Liver (tissue), 9 donors: ENCODE results near the gene PMP22. TPM values are rescaled to one million over a fixed set of nuclear protein-coding genes. Genes with fewer than 3 reads are reported as not detected.

Source experiments
- DNase-seq: peaks from one replicate; pipeline ENCODE4 v3.0.0-alpha.2; 2017; ENCODE audit warnings: low spot score
- H3K27ac ChIP-seq, 2 donors: one replicate each; pipeline ENCODE4 v1.7.0; 2013; ENCODE audit warnings: inconsistent platforms in 2 of 2, low read length in 2 of 2, control low read depth in 1 of 2, low read depth in 1 of 2, mild to moderate bottlenecking in 1 of 2
- H3K27me3 ChIP-seq, 4 donors: one replicate each; pipeline versions ENCODE4 v1.6.1 to v1.7.0; 2013; ENCODE audit warnings: low read length in 3 of 4, inconsistent platforms in 1 of 4, mild to moderate bottlenecking in 1 of 4, moderate library complexity in 1 of 4; ENCODE audit not compliant: control insufficient read depth in 4 of 4, insufficient read depth in 4 of 4
- H3K36me3 ChIP-seq, 4 donors: one replicate each; pipeline versions ENCODE4 v1.6.1 to v1.7.0; 2013; ENCODE audit warnings: low read length in 3 of 4, mild to moderate bottlenecking in 3 of 4, low read depth in 1 of 4, moderate library complexity in 1 of 4; ENCODE audit not compliant: control insufficient read depth in 4 of 4, insufficient read depth in 3 of 4
- H3K4me1 ChIP-seq, 4 donors: one replicate each; pipeline versions ENCODE4 v1.6.1 to v1.7.0; 2013; ENCODE audit warnings: low read length in 3 of 4, mild to moderate bottlenecking in 3 of 4, moderate library complexity in 1 of 4; ENCODE audit not compliant: control insufficient read depth in 4 of 4, insufficient read depth in 4 of 4
- H3K4me3 ChIP-seq, 3 donors: one replicate each; pipeline versions ENCODE4 v1.6.1 to v1.7.0; 2013; ENCODE audit warnings: low read length in 3 of 3, control low read depth in 1 of 3, low read depth in 1 of 3, mild to moderate bottlenecking in 1 of 3
- H3K9ac ChIP-seq, 2 donors: one replicate each; pipeline ENCODE4 v1.7.0; 2013; ENCODE audit warnings: low read length in 2 of 2, mild to moderate bottlenecking in 2 of 2, moderate library complexity in 2 of 2, control low read depth in 1 of 2, low read depth in 1 of 2
- H3K9me3 ChIP-seq, 4 donors: one replicate each; pipeline versions ENCODE4 v1.6.1 to v1.7.0; 2013; ENCODE audit warnings: low read length in 3 of 4; ENCODE audit not compliant: control insufficient read depth in 4 of 4
- EGR1 ChIP-seq, 2 donors: IDR thresholded peaks; 2 replicates each; pipeline ENCODE4 v1.6.1; 2016 to 2018; ENCODE audit warnings: antibody characterized with exemption in 2 of 2, low read depth in 2 of 2
- FOXA1 ChIP-seq: IDR thresholded peaks from 2 replicates; pipeline ENCODE4 v1.6.1; 2016; ENCODE audit warnings: antibody characterized with exemption
- FOXA2 ChIP-seq: IDR thresholded peaks from 2 replicates; pipeline ENCODE4 v1.6.1; 2016; ENCODE audit warnings: antibody characterized with exemption
- GABPA ChIP-seq, 2 donors: IDR thresholded peaks in 1 of 2; conservative IDR thresholded peaks in 1 of 2; 2 replicates each; pipeline ENCODE4 v1.6.1; 2016; ENCODE audit warnings: antibody characterized with exemption in 2 of 2, mild to moderate bottlenecking in 1 of 2, moderate library complexity in 1 of 2
- HNF4A ChIP-seq, 2 donors: conservative IDR thresholded peaks; 2 replicates each; pipeline ENCODE4 v1.6.1; 2016; ENCODE audit warnings: antibody characterized with exemption in 2 of 2, mild to moderate bottlenecking in 2 of 2
- HNF4G ChIP-seq: IDR thresholded peaks from 2 replicates; pipeline ENCODE4 v1.6.1; 2016; ENCODE audit warnings: antibody characterized with exemption
- JUND ChIP-seq, 2 donors: IDR thresholded peaks; 2 replicates each; pipeline ENCODE4 v1.6.1; 2016; ENCODE audit warnings: antibody characterized with exemption in 2 of 2
- NR2F2 ChIP-seq: IDR thresholded peaks from 2 replicates; pipeline ENCODE4 v1.6.1; 2016; ENCODE audit warnings: antibody characterized with exemption
- RAD21 ChIP-seq, 2 donors: IDR thresholded peaks; 2 replicates each; pipeline ENCODE4 v1.6.1; 2016; ENCODE audit warnings: antibody characterized with exemption in 2 of 2, mild to moderate bottlenecking in 2 of 2
- RXRA ChIP-seq, 2 donors: IDR thresholded peaks; 2 replicates each; pipeline ENCODE4 v1.6.1; 2017 to 2018; ENCODE audit warnings: antibody characterized with exemption in 2 of 2, mild to moderate bottlenecking in 1 of 2
- SP1 ChIP-seq: IDR thresholded peaks from 2 replicates; pipeline ENCODE4 v1.6.1; 2018; ENCODE audit warnings: antibody characterized with exemption, mild to moderate bottlenecking
- TAF1 ChIP-seq: conservative IDR thresholded peaks from 2 replicates; pipeline ENCODE4 v1.6.1; 2016; ENCODE audit warnings: antibody characterized with exemption, mild to moderate bottlenecking
- YY1 ChIP-seq: IDR thresholded peaks from 2 replicates; pipeline ENCODE4 v1.6.1; 2016; ENCODE audit warnings: antibody characterized with exemption, mild to moderate bottlenecking
- WGBS: extraction: QIAGEN DNeasy Blood & Tissue Kit; methylation state at CpG from one replicate; pipeline ENCODE4 v1.1.7; 2013; 5-methylcytosine and 5-hydroxymethylcytosine counted together
- polyA plus RNA-seq, 2 donors: library from polyadenylated mRNA; stranded (reverse) in 1 of 2; unstranded in 1 of 2; fragments of 200-250 nt in 1 of 2; fragments of >200 nt in 1 of 2; fragmentation: Nextera tagmentation in 1 of 2; extraction: Ambion mirVana in 1 of 2; gene quantifications; one replicate each; pipeline versions ENCODE4 v1.2.1 to v1.2.3, GENCODE V29; 2013 to 2015
- total RNA-seq, 2 donors: library from RNA; depleted of rRNA; stranded (reverse); fragments of >200 nt; gene quantifications; one replicate each; pipeline ENCODE4 v1.2.3, GENCODE V29; 2014
- TF ChIP-seq, protein P1 (sequence below): fragments of 150-350 bp; IDR thresholded peaks from 2 replicates; pipeline ENCODE4 v1.5.1; 2017; ENCODE audit warnings: improper control_type of control experiment, low read depth, low read length; ENCODE audit not compliant: missing input control
- TF ChIP-seq, protein P2 (sequence below): IDR thresholded peaks from 2 replicates; pipeline ENCODE4 v1.6.1; 2016; ENCODE audit warnings: antibody characterized with exemption, mild to moderate bottlenecking
- TF ChIP-seq, protein P3 (sequence below): IDR thresholded peaks from 2 replicates; pipeline ENCODE4 v1.6.1; 2016; ENCODE audit warnings: antibody characterized with exemption
- TF ChIP-seq, protein P4 (sequence below): IDR thresholded peaks from 2 replicates; pipeline ENCODE4 v1.6.1; 2016; ENCODE audit warnings: antibody characterized with exemption
- TF ChIP-seq, protein P5 (sequence below): IDR thresholded peaks from 2 replicates; pipeline ENCODE4 v1.6.1; 2016; ENCODE audit warnings: antibody characterized with exemption
- donor health status: healthy.
- donor health status: healthy.
- donor health status: healthy.
- donor health status: healthy.
- donor health status: healthy.

Gene PMP22
- total and polyA plus RNA-seq, 4 donors: 3.2 to 9.1 (median 5.7) TPM

DNA sequence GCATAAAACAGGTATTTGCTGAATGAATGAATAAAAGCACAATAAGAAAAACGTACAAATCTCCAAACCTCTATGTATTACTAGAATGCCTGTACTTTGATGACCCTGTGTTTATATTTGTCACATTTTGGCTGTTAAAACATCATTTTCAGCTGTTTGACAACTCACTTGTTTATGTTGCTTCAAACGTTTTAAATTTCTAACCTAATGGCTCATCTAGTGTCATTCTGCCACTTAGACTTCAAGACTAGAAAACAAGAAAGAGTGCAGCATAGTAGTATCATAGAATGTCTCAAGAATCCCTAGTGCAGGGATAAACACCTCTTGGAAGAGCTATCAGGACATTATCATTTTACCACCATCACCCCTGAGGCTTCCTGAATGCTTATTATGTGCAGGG is 19.4 kb upstream of the PMP22 start:
- H3K9ac ChIP-seq: no peak overlapping the region
- H3K4me1 ChIP-seq: no peaks in the 10 kb centered on the region
- H3K4me3 ChIP-seq: no peak overlapping the region
- TF ChIP-seq NR2F2 (no peak), SP1 (no peak), YY1 (no peak), GABPA (IDR thresholded peaks at IDR 0.05 in 1 of 2, conservative IDR thresholded peaks at IDR 0.05 in 1 of 2) (no peak), JUND (IDR thresholded peaks at IDR 0.05) (no peak), RXRA (IDR thresholded peaks at IDR 0.05) (no peak), RAD21 (IDR thresholded peaks at IDR 0.05) (no peak), HNF4G (no peak), TAF1 (no peak), FOXA1 (no peak), HNF4A (conservative IDR thresholded peaks at IDR 0.05) (no peak), FOXA2 (no peak), EGR1 (IDR thresholded peaks at IDR 0.05; ENCODE audit: low read depth in 2 of 2) (no peak)
- TF ChIP-seq, protein P1, sequence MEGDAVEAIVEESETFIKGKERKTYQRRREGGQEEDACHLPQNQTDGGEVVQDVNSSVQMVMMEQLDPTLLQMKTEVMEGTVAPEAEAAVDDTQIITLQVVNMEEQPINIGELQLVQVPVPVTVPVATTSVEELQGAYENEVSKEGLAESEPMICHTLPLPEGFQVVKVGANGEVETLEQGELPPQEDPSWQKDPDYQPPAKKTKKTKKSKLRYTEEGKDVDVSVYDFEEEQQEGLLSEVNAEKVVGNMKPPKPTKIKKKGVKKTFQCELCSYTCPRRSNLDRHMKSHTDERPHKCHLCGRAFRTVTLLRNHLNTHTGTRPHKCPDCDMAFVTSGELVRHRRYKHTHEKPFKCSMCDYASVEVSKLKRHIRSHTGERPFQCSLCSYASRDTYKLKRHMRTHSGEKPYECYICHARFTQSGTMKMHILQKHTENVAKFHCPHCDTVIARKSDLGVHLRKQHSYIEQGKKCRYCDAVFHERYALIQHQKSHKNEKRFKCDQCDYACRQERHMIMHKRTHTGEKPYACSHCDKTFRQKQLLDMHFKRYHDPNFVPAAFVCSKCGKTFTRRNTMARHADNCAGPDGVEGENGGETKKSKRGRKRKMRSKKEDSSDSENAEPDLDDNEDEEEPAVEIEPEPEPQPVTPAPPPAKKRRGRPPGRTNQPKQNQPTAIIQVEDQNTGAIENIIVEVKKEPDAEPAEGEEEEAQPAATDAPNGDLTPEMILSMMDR: no peak
- TF ChIP-seq, protein P2, sequence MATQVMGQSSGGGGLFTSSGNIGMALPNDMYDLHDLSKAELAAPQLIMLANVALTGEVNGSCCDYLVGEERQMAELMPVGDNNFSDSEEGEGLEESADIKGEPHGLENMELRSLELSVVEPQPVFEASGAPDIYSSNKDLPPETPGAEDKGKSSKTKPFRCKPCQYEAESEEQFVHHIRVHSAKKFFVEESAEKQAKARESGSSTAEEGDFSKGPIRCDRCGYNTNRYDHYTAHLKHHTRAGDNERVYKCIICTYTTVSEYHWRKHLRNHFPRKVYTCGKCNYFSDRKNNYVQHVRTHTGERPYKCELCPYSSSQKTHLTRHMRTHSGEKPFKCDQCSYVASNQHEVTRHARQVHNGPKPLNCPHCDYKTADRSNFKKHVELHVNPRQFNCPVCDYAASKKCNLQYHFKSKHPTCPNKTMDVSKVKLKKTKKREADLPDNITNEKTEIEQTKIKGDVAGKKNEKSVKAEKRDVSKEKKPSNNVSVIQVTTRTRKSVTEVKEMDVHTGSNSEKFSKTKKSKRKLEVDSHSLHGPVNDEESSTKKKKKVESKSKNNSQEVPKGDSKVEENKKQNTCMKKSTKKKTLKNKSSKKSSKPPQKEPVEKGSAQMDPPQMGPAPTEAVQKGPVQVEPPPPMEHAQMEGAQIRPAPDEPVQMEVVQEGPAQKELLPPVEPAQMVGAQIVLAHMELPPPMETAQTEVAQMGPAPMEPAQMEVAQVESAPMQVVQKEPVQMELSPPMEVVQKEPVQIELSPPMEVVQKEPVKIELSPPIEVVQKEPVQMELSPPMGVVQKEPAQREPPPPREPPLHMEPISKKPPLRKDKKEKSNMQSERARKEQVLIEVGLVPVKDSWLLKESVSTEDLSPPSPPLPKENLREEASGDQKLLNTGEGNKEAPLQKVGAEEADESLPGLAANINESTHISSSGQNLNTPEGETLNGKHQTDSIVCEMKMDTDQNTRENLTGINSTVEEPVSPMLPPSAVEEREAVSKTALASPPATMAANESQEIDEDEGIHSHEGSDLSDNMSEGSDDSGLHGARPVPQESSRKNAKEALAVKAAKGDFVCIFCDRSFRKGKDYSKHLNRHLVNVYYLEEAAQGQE: no peak
- TF ChIP-seq, protein P3, sequence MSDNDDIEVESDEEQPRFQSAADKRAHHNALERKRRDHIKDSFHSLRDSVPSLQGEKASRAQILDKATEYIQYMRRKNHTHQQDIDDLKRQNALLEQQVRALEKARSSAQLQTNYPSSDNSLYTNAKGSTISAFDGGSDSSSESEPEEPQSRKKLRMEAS: no peak
- TF ChIP-seq, protein P4, sequence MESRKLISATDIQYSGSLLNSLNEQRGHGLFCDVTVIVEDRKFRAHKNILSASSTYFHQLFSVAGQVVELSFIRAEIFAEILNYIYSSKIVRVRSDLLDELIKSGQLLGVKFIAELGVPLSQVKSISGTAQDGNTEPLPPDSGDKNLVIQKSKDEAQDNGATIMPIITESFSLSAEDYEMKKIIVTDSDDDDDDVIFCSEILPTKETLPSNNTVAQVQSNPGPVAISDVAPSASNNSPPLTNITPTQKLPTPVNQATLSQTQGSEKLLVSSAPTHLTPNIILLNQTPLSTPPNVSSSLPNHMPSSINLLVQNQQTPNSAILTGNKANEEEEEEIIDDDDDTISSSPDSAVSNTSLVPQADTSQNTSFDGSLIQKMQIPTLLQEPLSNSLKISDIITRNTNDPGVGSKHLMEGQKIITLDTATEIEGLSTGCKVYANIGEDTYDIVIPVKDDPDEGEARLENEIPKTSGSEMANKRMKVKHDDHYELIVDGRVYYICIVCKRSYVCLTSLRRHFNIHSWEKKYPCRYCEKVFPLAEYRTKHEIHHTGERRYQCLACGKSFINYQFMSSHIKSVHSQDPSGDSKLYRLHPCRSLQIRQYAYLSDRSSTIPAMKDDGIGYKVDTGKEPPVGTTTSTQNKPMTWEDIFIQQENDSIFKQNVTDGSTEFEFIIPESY: no peak
- TF ChIP-seq, protein P5, sequence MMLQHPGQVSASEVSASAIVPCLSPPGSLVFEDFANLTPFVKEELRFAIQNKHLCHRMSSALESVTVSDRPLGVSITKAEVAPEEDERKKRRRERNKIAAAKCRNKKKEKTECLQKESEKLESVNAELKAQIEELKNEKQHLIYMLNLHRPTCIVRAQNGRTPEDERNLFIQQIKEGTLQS: no peak
- no peaks in the 10 kb centered on the region for H3K36me3 ChIP-seq
- 45% methylated on average over 2 of the region's 2 CpGs for WGBS
- no peak overlapping the region for H3K27ac ChIP-seq
- no peak for DNase-seq
- H3K9me3 ChIP-seq: no peaks in the 10 kb centered on the region
- H3K27me3 ChIP-seq: no peaks in the 10 kb centered on the region
